Smooth muscle cell (in vitro differentiated cells): ENCODE measurements around the gene HDAC7. TPM values are rescaled to one million over a fixed set of nuclear protein-coding genes. Genes with fewer than 3 reads are reported as not detected.

Source experiments
- DNase-seq: peaks from one replicate; lab custom pipeline; 2025; ENCODE audit not compliant: unreplicated experiment; lab: John Stamatoyannopoulos, UW
- H2AFZ ChIP-seq: fragments of 200-600 bp; sonication (generic); 2 replicates; pipeline ENCODE4 v1.6.0; 2016; ENCODE audit warnings: antibody characterized with exemption, low read depth, mild to moderate bottlenecking
- H3F3A ChIP-seq: fragments of 200-600 bp; sonication (generic); 2 replicates; pipeline ENCODE4 v1.6.0; 2017; ENCODE audit warnings: antibody characterized with exemption, low read depth
- H3K27ac ChIP-seq: fragments of 200-600 bp; sonication (generic); 2 replicates; pipeline ENCODE4 v1.5.1; 2016; ENCODE audit warnings: low read depth, mild to moderate bottlenecking
- H3K27me3 ChIP-seq: fragments of 200-600 bp; sonication (generic); 2 replicates; pipeline ENCODE4 v1.6.1; 2016; ENCODE audit warnings: low read depth, mild to moderate bottlenecking
- H3K36me3 ChIP-seq: fragments of 200-600 bp; sonication (generic); 2 replicates; pipeline ENCODE4 v1.5.1; 2016; ENCODE audit warnings: low read depth
- H3K4me1 ChIP-seq: fragments of 200-600 bp; sonication (generic); 2 replicates; pipeline ENCODE4 v1.5.1; 2016; ENCODE audit warnings: low read depth
- H3K4me2 ChIP-seq: fragments of 200-600 bp; sonication (generic); 2 replicates; pipeline ENCODE4 v1.6.0; 2016; ENCODE audit warnings: mild to moderate bottlenecking
- H3K4me3 ChIP-seq: fragments of 200-600 bp; sonication (generic); 2 replicates; pipeline ENCODE4 v1.5.1; 2016; ENCODE audit warnings: mild to moderate bottlenecking
- H3K79me2 ChIP-seq: fragments of 200-600 bp; sonication (generic); 2 replicates; pipeline ENCODE4 v1.6.0; 2016; ENCODE audit warnings: low read depth, mild to moderate bottlenecking
- H3K9ac ChIP-seq: fragments of 200-600 bp; sonication (generic); 2 replicates; pipeline ENCODE4 v1.6.0; 2016; ENCODE audit warnings: low read depth
- H3K9me3 ChIP-seq: fragments of 200-600 bp; sonication (generic); replicated peaks from 2 replicates; pipeline ENCODE4 v1.5.1; 2016; ENCODE audit warnings: low read depth
- H4K20me1 ChIP-seq: fragments of 200-600 bp; sonication (generic); 2 replicates; pipeline ENCODE4 v1.6.0; 2016; ENCODE audit warnings: low read depth
- WGBS: methylation state at CpG from one replicate; pipeline ENCODE4 v1.1.7; 2016; ENCODE audit warnings: low lambda C conversion rate; 5-methylcytosine and 5-hydroxymethylcytosine counted together
- polyA plus RNA-seq: library from polyadenylated mRNA; unstranded; fragments of >200 nt; fragmentation: Nextera tagmentation; extraction: Ambion mirVana; gene quantifications from 2 replicates; pipeline ENCODE4 v1.2.1, GENCODE V29; 2016
- total RNA-seq: library from RNA; depleted of rRNA; stranded (reverse); fragments of >200 nt; gene quantifications from 2 replicates; pipeline ENCODE4 v1.2.3, GENCODE V29; 2014
- TF ChIP-seq, protein P1 (sequence below): fragments of 200-600 bp; sonication (generic); IDR thresholded peaks from 2 replicates; pipeline ENCODE4 v1.5.1; 2017; ENCODE audit warnings: borderline replicate concordance, mild to moderate bottlenecking, antibody characterized with exemption; ENCODE audit not compliant: insufficient read depth, poor library complexity, severe bottlenecking

HDAC7 gene
- total and polyA plus RNA-seq, 2 experiments from 2014 or later = 24.1 to 32.4 TPM

GRCh38 chr12:47744005-47744651 lies 75.6 kb downstream of the HDAC7 start:
- no peak overlapping the region for H3K9ac ChIP-seq

DNA sequence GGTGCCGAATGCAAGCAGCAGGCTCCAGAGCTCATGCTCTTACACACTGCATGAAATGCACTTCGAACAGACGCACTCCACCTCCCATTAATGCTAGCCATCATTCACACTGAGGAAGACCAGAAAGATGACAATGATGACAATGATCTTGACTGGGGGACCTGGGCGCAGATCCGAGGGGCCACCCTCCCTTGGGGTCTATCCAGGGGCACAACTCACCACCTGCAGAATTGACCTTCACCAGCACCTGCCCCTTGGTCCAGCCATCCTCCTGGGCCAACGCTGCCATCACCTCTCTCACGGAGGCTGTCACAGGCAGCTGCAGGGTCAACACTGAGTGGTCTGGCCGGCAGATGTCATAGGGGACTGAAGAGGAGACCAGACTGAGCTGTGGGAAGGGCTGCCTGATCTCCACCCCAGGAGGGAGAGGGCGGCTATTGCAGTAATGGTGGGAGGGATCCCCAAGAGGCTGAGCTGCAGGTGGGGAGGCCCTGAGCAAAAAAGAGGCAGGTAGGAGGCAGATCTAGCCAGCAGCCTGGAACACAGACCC lies 76.3 kb downstream of the HDAC7 start:
- Histone ChIP-seq H3K36me3 (no peaks in the 10 kb centered on the region), H3F3A (no peaks in the 10 kb centered on the region), H4K20me1 (no peaks in the 10 kb centered on the region), H3K27ac (no peak overlapping the region), H3K27me3 (no peaks in the 10 kb centered on the region), H3K79me2 (no peaks in the 10 kb centered on the region), H3K4me1 (peaks cover 12% of the 10 kb centered on the region), H3K4me3 (no peak overlapping the region), H3K9ac (no peak overlapping the region), H2AFZ (no peak overlapping the region), H3K9me3 (no peaks in the 10 kb centered on the region), H3K4me2 (no peak overlapping the region)
- TF ChIP-seq, protein P1, sequence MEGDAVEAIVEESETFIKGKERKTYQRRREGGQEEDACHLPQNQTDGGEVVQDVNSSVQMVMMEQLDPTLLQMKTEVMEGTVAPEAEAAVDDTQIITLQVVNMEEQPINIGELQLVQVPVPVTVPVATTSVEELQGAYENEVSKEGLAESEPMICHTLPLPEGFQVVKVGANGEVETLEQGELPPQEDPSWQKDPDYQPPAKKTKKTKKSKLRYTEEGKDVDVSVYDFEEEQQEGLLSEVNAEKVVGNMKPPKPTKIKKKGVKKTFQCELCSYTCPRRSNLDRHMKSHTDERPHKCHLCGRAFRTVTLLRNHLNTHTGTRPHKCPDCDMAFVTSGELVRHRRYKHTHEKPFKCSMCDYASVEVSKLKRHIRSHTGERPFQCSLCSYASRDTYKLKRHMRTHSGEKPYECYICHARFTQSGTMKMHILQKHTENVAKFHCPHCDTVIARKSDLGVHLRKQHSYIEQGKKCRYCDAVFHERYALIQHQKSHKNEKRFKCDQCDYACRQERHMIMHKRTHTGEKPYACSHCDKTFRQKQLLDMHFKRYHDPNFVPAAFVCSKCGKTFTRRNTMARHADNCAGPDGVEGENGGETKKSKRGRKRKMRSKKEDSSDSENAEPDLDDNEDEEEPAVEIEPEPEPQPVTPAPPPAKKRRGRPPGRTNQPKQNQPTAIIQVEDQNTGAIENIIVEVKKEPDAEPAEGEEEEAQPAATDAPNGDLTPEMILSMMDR = no peak
- 89% methylated on average over 9 of the region's 9 CpGs for WGBS
- no peak for DNase-seq

More at GRCh38 chr12:47744005-47744651, 75.6 kb downstream of the HDAC7 start:
- H2AFZ ChIP-seq = no peak overlapping the region
- no peaks in the 10 kb centered on the region for H3K79me2 ChIP-seq
- H4K20me1 ChIP-seq = no peaks in the 10 kb centered on the region
- no peak overlapping the region for H3K4me3 ChIP-seq
- no peak overlapping the region for H3K27ac ChIP-seq
- H3K9me3 ChIP-seq = no peaks in the 10 kb centered on the region
- TF ChIP-seq, protein P1 = peak; percentile 44
- no peak for DNase-seq
- peaks cover 12% of the 10 kb centered on the region for H3K4me1 ChIP-seq
- WGBS = 35% methylated on average over 10 of the region's 10 CpGs
- H3K4me2 ChIP-seq = no peak overlapping the region
- no peaks in the 10 kb centered on the region for H3F3A ChIP-seq
- H3K27me3 ChIP-seq = no peaks in the 10 kb centered on the region
- H3K36me3 ChIP-seq = no peaks in the 10 kb centered on the region

DNA sequence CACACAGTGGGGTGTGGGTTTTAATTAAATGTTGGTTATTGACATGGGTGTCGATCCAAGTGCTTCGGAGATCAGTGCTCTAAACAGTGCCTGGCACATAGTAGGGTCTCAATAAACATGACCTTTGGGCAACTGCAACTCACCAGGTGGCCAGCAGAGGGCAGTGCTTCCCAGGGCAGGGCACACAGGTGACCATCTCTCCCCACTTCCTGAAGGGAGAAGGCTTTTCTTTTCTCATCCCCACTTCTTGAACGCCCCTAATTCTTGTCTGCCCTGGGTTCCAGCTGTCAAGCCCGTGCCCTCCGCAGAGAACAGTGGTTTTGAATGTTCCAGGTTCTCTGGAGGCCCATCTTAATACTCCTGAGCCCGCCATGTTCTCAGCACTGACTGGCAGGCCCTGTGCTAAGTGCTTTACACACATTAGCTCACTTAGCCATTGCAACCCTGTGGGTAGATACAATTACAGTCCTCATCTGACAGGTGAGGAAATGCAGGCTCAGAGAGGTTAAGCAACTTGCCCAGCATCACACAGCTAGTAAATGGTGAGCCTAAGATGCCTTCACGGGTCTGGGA lies 77.4 kb downstream of the HDAC7 start:
- Histone ChIP-seq H3K4me1 (peaks cover 12% of the 10 kb centered on the region), H3K4me2 (no peak overlapping the region), H3K9me3 (no peaks in the 10 kb centered on the region)

More for the DNA sequence above, 77.4 kb downstream of the HDAC7 start:
- Histone ChIP-seq H3K36me3 (no peaks in the 10 kb centered on the region), H3K9ac (no peak overlapping the region), H3K4me3 (no peak overlapping the region), H2AFZ (no peak overlapping the region), H3K27me3 (no peaks in the 10 kb centered on the region), H3K27ac (no peak overlapping the region), H3K79me2 (no peaks in the 10 kb centered on the region), H3F3A (no peaks in the 10 kb centered on the region), H4K20me1 (no peaks in the 10 kb centered on the region)
- DNase-seq = no peak
- 66% methylated on average over 7 of the region's 7 CpGs for WGBS
- TF ChIP-seq, protein P1 = peak; percentile 99
